ENCODE data around the gene B4GALNT4. TPM values are rescaled to one million over a fixed set of nuclear protein-coding genes. Genes with fewer than 3 reads are reported as not detected.

The B4GALNT4 gene
- total RNA-seq, 1 donor from 2014 or later, result 294 TPM

DNA sequence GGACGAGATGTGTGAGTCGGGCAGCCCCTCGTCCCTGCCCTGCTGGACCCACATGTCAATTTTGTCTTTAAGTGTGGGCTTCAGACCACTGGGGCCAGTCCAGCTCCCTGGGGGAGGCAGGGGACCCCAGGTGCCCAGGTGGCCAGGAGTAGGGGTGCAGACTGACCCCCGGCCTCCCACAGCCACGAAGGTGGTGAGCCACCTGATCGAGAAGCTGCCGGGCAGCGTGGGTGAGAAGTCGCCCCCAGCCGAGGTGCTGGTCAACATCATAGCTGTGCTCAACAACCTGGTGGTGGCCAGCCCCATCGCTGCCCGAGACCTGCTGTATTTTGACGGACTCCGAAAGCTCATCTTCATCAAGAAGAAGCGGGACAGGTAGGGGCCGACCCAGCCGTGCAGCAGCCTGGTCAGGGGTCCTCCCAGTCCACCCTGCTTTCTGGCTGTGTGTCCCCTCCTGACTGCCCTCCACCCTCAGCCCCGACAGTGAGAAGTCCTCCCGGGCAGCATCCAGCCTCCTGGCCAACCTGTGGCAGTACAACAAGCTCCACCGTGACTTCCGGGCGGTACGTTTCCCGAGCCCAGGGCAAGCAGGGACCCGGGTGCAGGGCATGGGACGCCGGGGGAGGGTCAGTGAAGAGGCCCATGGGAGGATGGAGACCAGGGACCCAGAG lies 34.6 kb downstream of the B4GALNT4 start:
- no peaks in the 10 kb centered on the region for H3K9me3 Mint-ChIP-seq (ENCODE audit: low read depth)
- peaks cover 10% of the 10 kb centered on the region for H3K36me3 Mint-ChIP-seq (ENCODE audit: insufficient read depth)
- TF ChIP-seq, protein P1, sequence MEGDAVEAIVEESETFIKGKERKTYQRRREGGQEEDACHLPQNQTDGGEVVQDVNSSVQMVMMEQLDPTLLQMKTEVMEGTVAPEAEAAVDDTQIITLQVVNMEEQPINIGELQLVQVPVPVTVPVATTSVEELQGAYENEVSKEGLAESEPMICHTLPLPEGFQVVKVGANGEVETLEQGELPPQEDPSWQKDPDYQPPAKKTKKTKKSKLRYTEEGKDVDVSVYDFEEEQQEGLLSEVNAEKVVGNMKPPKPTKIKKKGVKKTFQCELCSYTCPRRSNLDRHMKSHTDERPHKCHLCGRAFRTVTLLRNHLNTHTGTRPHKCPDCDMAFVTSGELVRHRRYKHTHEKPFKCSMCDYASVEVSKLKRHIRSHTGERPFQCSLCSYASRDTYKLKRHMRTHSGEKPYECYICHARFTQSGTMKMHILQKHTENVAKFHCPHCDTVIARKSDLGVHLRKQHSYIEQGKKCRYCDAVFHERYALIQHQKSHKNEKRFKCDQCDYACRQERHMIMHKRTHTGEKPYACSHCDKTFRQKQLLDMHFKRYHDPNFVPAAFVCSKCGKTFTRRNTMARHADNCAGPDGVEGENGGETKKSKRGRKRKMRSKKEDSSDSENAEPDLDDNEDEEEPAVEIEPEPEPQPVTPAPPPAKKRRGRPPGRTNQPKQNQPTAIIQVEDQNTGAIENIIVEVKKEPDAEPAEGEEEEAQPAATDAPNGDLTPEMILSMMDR (IDR thresholded peaks at IDR 0.05; ENCODE audit: unreplicated experiment), result no peak
- no peak for DNase-seq (ENCODE audit: low spot score, unreplicated experiment)
- no peaks in the 10 kb centered on the region for H3K4me1 Mint-ChIP-seq (ENCODE audit: low read depth)
- H3K27ac Mint-ChIP-seq, result no peak overlapping the region
- no peak overlapping the region for H3K4me3 Mint-ChIP-seq (ENCODE audit: low read depth)
- H3K27me3 Mint-ChIP-seq, result no peaks in the 10 kb centered on the region

DNA sequence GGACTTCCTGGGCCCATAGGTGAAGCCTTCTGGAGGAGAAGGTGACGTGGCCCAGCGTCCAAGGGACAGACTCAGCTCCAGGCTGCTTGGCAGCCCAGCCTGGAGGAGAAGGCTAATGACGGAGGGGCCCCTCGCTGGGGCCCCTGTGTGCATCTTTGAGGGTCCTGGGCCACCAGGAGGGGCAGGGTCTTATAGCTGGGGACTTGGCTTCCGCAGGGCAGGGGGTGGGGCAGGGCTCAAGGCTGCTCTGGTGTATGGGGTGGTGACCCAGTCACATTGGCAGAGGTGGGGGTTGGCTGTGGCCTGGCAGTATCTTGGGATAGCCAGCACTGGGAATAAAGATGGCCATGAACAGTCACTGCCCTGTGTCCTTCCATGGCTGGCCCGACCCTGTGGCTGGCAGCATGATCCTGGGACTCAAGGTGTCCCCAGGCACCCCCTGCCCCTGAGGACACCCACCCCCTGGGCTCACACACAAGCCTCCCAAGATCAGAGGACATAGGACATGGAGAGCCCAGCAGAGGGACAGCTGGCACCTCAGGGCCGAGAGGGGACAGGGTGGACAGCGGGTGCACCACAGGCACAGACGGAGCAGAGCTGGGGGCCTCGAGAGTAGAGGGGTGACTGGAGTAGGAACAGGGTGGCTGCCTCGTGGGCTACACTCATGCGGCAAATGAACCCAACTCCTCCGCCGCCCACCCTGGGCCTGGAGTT lies 35.4 kb downstream of the B4GALNT4 start:
- peaks cover 6% of the 10 kb centered on the region for H3K36me3 Mint-ChIP-seq (ENCODE audit: insufficient read depth)
- H3K27me3 Mint-ChIP-seq, result no peaks in the 10 kb centered on the region
- H3K9me3 Mint-ChIP-seq (ENCODE audit: low read depth), result no peaks in the 10 kb centered on the region
- no peak overlapping the region for H3K4me3 Mint-ChIP-seq (ENCODE audit: low read depth)
- H3K27ac Mint-ChIP-seq, result no peak overlapping the region
- peaks cover under 1% of the 10 kb centered on the region for H3K4me1 Mint-ChIP-seq (ENCODE audit: low read depth)
- DNase-seq (ENCODE audit: low spot score, unreplicated experiment), result no peak
- TF ChIP-seq, protein P1 (IDR thresholded peaks at IDR 0.05; ENCODE audit: unreplicated experiment), result no peak

DNA sequence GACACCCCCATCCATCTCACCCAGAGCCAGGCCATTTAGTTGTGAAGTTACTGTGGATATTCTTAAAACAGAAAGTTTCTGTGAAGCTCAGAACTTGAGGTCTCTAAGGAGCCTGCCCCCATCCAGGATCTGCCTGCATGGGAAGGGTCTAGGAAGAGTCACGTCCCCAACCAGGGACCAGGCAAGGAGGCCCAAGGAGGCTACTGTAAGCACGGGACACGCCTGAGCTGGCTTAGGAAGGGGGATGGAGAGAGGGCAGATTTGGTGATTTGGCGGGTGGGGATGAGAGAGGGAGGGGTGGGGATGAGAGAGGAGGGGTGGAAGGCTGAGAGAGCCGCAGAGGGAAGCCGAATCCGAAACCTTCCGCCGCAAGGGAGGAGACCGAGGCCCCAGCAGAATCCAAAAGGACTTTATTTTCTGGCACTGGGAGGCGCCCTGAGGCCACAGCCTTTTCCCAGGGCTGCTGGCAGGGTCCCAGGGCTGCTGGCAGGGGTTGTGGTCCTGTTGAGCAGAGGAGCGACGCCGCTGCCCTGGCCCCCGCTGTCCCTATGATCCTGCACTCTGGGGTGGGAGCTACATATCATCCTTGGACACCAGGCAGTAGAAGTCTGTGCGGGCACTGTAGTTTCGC lies 36.1 kb downstream of the B4GALNT4 start:
- TF ChIP-seq, protein P1 (IDR thresholded peaks at IDR 0.05; ENCODE audit: unreplicated experiment), result no peak
- DNase-seq (ENCODE audit: low spot score, unreplicated experiment), result no peak
- H3K4me3 Mint-ChIP-seq (ENCODE audit: low read depth), result no peak overlapping the region
- H3K4me1 Mint-ChIP-seq (ENCODE audit: low read depth), result peaks cover 3% of the 10 kb centered on the region
- no peaks in the 10 kb centered on the region for H3K27me3 Mint-ChIP-seq
- peak overlapping the region; percentile 64 for H3K27ac Mint-ChIP-seq
- no peaks in the 10 kb centered on the region for H3K9me3 Mint-ChIP-seq (ENCODE audit: low read depth)
- H3K36me3 Mint-ChIP-seq (ENCODE audit: insufficient read depth), result peaks cover 4% of the 10 kb centered on the region

DNA sequence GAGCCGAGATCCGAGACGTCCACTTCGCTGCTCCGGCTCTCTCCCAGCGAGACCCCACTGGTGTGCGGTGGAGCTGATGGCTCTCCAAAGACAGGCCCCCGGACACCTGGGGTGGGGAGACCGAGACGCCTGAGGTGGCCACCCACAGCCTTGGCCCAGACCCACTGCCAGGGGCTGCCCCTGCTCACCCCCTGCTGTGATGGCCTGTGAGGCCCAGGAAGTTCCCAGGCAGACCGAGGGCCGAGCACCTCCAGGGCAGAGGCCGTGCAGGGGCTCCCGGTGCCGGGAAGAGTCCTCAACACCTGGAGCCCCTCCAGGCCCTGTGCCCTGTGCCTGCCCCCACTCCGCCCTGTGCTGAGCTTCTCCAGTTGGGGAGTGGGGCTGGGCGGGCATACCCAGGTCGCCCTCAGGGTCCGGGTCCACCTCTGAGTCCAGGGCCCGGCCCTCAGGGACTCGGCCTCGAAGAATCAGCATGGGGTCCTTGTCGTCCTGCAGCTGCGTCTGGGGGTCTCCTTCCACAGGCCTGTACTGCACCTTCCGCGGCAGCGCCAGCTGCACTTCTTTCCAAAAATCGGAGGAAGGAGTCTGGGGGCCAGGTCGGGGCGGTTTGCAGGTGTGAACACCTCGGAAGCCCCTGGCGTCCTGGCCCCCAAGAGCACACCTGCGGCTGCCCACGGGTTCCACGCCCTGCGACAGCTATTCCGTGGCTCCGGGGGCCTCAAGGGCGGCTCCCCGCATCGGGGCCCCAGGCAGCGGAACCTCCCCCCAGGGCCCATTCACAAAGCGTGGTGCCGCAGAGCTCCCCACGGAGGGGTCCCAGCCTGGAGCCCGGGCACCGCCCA lies 36.9 kb downstream of the B4GALNT4 start:
- no peak for DNase-seq (ENCODE audit: low spot score, unreplicated experiment)
- TF ChIP-seq, protein P1 (IDR thresholded peaks at IDR 0.05; ENCODE audit: unreplicated experiment), result no peak
- no peak overlapping the region for H3K4me3 Mint-ChIP-seq (ENCODE audit: low read depth)
- H3K4me1 Mint-ChIP-seq (ENCODE audit: low read depth), result peaks cover 3% of the 10 kb centered on the region
- peak overlapping the region; percentile 64 for H3K27ac Mint-ChIP-seq
- no peaks in the 10 kb centered on the region for H3K27me3 Mint-ChIP-seq
- no peaks in the 10 kb centered on the region for H3K9me3 Mint-ChIP-seq (ENCODE audit: low read depth)
- H3K36me3 Mint-ChIP-seq (ENCODE audit: insufficient read depth), result peaks cover 4% of the 10 kb centered on the region

Measured in progenitor cell of endocrine pancreas (in vitro differentiated cells).